Thoracic aorta (tissue), 2 donors: ENCODE measurements around the gene CLEC9A. TPM values are rescaled to one million over a fixed set of nuclear protein-coding genes. Genes with fewer than 3 reads are reported as not detected.
A peak's percentile ranks its signal among the peaks of the same experiment; 100 is the strongest.

Experiments used
- ATAC-seq: fragments of 150-250 bp; one replicate; pipeline ENCODE4 v1.8.0; 2017; ENCODE audit warnings: low read depth; ENCODE audit not compliant: insufficient number of reproducible peaks, low FRiP score
- DNase-seq: peaks from one replicate; pipeline ENCODE4 v3.0.0-alpha.2; 2020; ENCODE audit warnings: low spot score
- H3K27ac ChIP-seq, 2 donors: fragments of 200-600 bp; sonication (generic); 1 replicate in 1 of 2; 2 replicates in 1 of 2; pipeline ENCODE4 v1.5.1; 2016; ENCODE audit warnings: mild to moderate bottlenecking in 2 of 2, moderate library complexity in 2 of 2
- H3K27me3 ChIP-seq: fragments of 200-600 bp; sonication (generic); replicated peaks from 2 replicates; pipeline ENCODE4 v1.6.0; 2016; ENCODE audit warnings: mild to moderate bottlenecking; ENCODE audit not compliant: insufficient read depth
- H3K36me3 ChIP-seq: fragments of 200-600 bp; sonication (generic); one replicate; pipeline ENCODE4 v1.5.1; 2016
- H3K4me1 ChIP-seq, 2 donors: fragments of 200-600 bp; sonication (generic); 1 replicate in 1 of 2; 2 replicates in 1 of 2; pipeline versions ENCODE4 v1.5.1 to v1.6.0; 2016; ENCODE audit warnings: low read depth in 2 of 2, mild to moderate bottlenecking in 1 of 2; ENCODE audit not compliant: control insufficient read depth in 1 of 2
- H3K4me3 ChIP-seq: fragments of 200-600 bp; sonication (generic); 2 replicates; pipeline ENCODE4 v1.5.1; 2016; ENCODE audit warnings: mild to moderate bottlenecking
- H3K9me3 ChIP-seq: fragments of 200-600 bp; sonication (generic); 2 replicates; pipeline ENCODE4 v1.5.1; 2016
- CTCF ChIP-seq: fragments of 200-600 bp; sonication (generic); IDR thresholded peaks from one replicate; pipeline ENCODE4 v1.5.1; 2019; ENCODE audit warnings: antibody characterized with exemption
- total RNA-seq, 2 donors: library from RNA; depleted of rRNA; stranded (reverse); fragments of >200 nt; gene quantifications; one replicate each; pipeline versions ENCODE4 v1.1.0 to v1.2.3, GENCODE V29; 2016

CLEC9A gene
- total RNA-seq, 2 donors from 2014 or later = not detected

- DNase-seq (no peak), ATAC-seq (no peak)
- no peaks in the 10 kb centered on the region for H3K27me3 ChIP-seq
- no peaks in the 10 kb centered on the region for H3K36me3 ChIP-seq
- no peaks in the 10 kb centered on the region for H3K9me3 ChIP-seq
- H3K4me3 ChIP-seq = no peak overlapping the region
- TF ChIP-seq CTCF = no peak
- H3K4me1 ChIP-seq = no peaks in the 10 kb centered on the region
- no peak overlapping the region for H3K27ac ChIP-seq
Observed at GRCh38 chr12:10065241-10065640, 34.8 kb downstream of the CLEC9A start.

- no peak for ATAC-seq
Observed at GRCh38 chr12:10067264-10067663, 36.8 kb downstream of the CLEC9A start.

GRCh38 chr12:10067942-10068341 lies 37.5 kb downstream of the CLEC9A start:
- DNase-seq (no peak), ATAC-seq (no peak)
- H3K27me3 ChIP-seq = no peaks in the 10 kb centered on the region
- no peaks in the 10 kb centered on the region for H3K9me3 ChIP-seq
- no peaks in the 10 kb centered on the region for H3K4me1 ChIP-seq
- no peak overlapping the region for H3K4me3 ChIP-seq
- peak overlapping the region in 1 of 2 donors; percentile 12 for H3K27ac ChIP-seq
- TF ChIP-seq CTCF = no peak
- no peaks in the 10 kb centered on the region for H3K36me3 ChIP-seq

More at GRCh38 chr12:10067264-10067663, 36.8 kb downstream of the CLEC9A start:
- Histone ChIP-seq H3K27ac (no peak overlapping the region), H3K4me3 (no peak overlapping the region), H3K9me3 (no peaks in the 10 kb centered on the region), H3K4me1 (no peaks in the 10 kb centered on the region), H3K36me3 (no peaks in the 10 kb centered on the region), H3K27me3 (no peaks in the 10 kb centered on the region)
- no peak for TF ChIP-seq CTCF
- DNase-seq = no peak

GRCh38 chr12:10068644-10069043 lies 38.2 kb downstream of the CLEC9A start:
- Histone ChIP-seq H3K27me3 (no peaks in the 10 kb centered on the region), H3K36me3 (no peaks in the 10 kb centered on the region), H3K4me1 (no peaks in the 10 kb centered on the region), H3K9me3 (no peaks in the 10 kb centered on the region), H3K27ac (peak overlapping the region; percentile 12 to 37), H3K4me3 (no peak overlapping the region)
- ATAC-seq (no peak), DNase-seq (no peak)
- no peak for TF ChIP-seq CTCF

GRCh38 chr12:10069099-10069498 lies 38.6 kb downstream of the CLEC9A start:
- no peaks in the 10 kb centered on the region for H3K9me3 ChIP-seq
- no peak for TF ChIP-seq CTCF
- DNase-seq (no peak), ATAC-seq (no peak)
- peak overlapping the region; percentile 12 to 37 for H3K27ac ChIP-seq
- no peaks in the 10 kb centered on the region for H3K36me3 ChIP-seq
- H3K4me3 ChIP-seq = no peak overlapping the region
- no peaks in the 10 kb centered on the region for H3K27me3 ChIP-seq
- no peaks in the 10 kb centered on the region for H3K4me1 ChIP-seq
